ENCODE results near the gene TMEM126B.
"Not testable (repeated sequence)": the region's sequence is repeated elsewhere in the genome, so short reads cannot be mapped to it uniquely, and the experiment has no call there.

TMEM126B gene

GRCh38 chr11:85620256-85620655 is 8.1 kb upstream of the TMEM126B start:
- Mint-ChIP-seq H3K4me3 (no peak overlapping the region), H3K9me3 (no peaks in the 10 kb centered on the region), H3K27ac (no peak overlapping the region), H3K36me3 (peaks cover 0 to 6% of the 10 kb centered on the region in 2 donors), H3K4me1 (peaks cover 0 to 1% of the 10 kb centered on the region in 2 donors), H3K27me3 (peaks cover 0 to 5% of the 10 kb centered on the region in 2 donors)
- DNase-seq (no peak), ATAC-seq (replicated peaks) (no peak)

- H3K4me1 Mint-ChIP-seq = peaks cover 10 to 18% of the 10 kb centered on the region in 2 donors
- H3K27ac Mint-ChIP-seq = no peak overlapping the region
- no peaks in the 10 kb centered on the region for H3K9me3 Mint-ChIP-seq
- peak overlapping the region; percentile 96 to 98 for H3K4me3 Mint-ChIP-seq
- no peaks in the 10 kb centered on the region for H3K27me3 Mint-ChIP-seq
- H3K36me3 Mint-ChIP-seq = peaks cover 0 to under 1% of the 10 kb centered on the region in 2 donors
- DNase-seq (no peak), ATAC-seq (replicated peaks) (no peak)
Measured at GRCh38 chr11:85626496-85626895, 1.9 kb upstream of the TMEM126B start.

GRCh38 chr11:85627332-85627997 is 928 bp upstream of the TMEM126B start, which contains the start of gene DLG2:
Gene DLG2, minus strand, starts transcription at chr11:85627344.
- peak within 1 kb of the TSS; percentile 96 to 98 for H3K4me3 Mint-ChIP-seq
- DNase-seq (no peak), ATAC-seq (replicated peaks) (peak; percentile 1 to 3)
- no peaks in the 10 kb centered on the region for H3K36me3 Mint-ChIP-seq
- peak within 1 kb of the TSS; percentile 95 for H3K27ac Mint-ChIP-seq
- no peaks in the 10 kb centered on the region for H3K9me3 Mint-ChIP-seq
- H3K27me3 Mint-ChIP-seq = no peaks in the 10 kb centered on the region
- peaks cover 10 to 18% of the 10 kb centered on the region in 2 donors for H3K4me1 Mint-ChIP-seq

GRCh38 chr11:85628771-85629341 is 463 bp downstream of the TMEM126B start:
- DNase-seq (no peak), ATAC-seq (replicated peaks) (peak; percentile 5 to 16)
- peak overlapping the region; percentile 96 to 98 for H3K4me3 Mint-ChIP-seq
- H3K27ac Mint-ChIP-seq = peak overlapping the region; percentile 95
- no peaks in the 10 kb centered on the region for H3K36me3 Mint-ChIP-seq
- no peaks in the 10 kb centered on the region for H3K27me3 Mint-ChIP-seq
- peaks cover 10 to 18% of the 10 kb centered on the region in 2 donors for H3K4me1 Mint-ChIP-seq
- no peaks in the 10 kb centered on the region for H3K9me3 Mint-ChIP-seq

GRCh38 chr11:85634747-85635146 is 6.4 kb downstream of the TMEM126B start:
- no peak for ATAC-seq (replicated peaks)
- Mint-ChIP-seq H3K9me3 (no peaks in the 10 kb centered on the region), H3K27ac (no peak overlapping the region), H3K36me3 (peaks cover 19 to 35% of the 10 kb centered on the region in 2 donors), H3K27me3 (no peaks in the 10 kb centered on the region), H3K4me3 (no peak overlapping the region), H3K4me1 (no peaks in the 10 kb centered on the region)
- no peak for DNase-seq

GRCh38 chr11:85643191-85643614 is 14.8 kb downstream of the TMEM126B start:
- Mint-ChIP-seq H3K27me3 (peaks cover 21 to 26% of the 10 kb centered on the region in 2 donors), H3K4me3 (no peak overlapping the region), H3K36me3 (peaks cover 20 to 23% of the 10 kb centered on the region in 2 donors), H3K27ac (no peak overlapping the region), H3K9me3 (no peaks in the 10 kb centered on the region), H3K4me1 (no peaks in the 10 kb centered on the region)
- DNase-seq (no peak), ATAC-seq (replicated peaks) (no peak)

- Mint-ChIP-seq H3K27me3 (peaks cover 17 to 24% of the 10 kb centered on the region in 2 donors), H3K9me3 (no peaks in the 10 kb centered on the region), H3K36me3 (peaks cover 0 to 14% of the 10 kb centered on the region in 2 donors), H3K27ac (peak overlapping the region; percentile 95), H3K4me1 (peaks cover 6 to 25% of the 10 kb centered on the region in 2 donors), H3K4me3 (peak overlapping the region; percentile 87 to 96)
- DNase-seq (no peak), ATAC-seq (replicated peaks) (peak; percentile 10 to 17)
Measured at GRCh38 chr11:85647078-85647477, 18.7 kb downstream of the TMEM126B start.

GRCh38 chr11:85647604-85648299 is 19.4 kb downstream of the TMEM126B start, which contains the start of gene TMEM126A:
Gene TMEM126A, plus strand, starts transcription at chr11:85647967. Its CDS starts 2,289 bp downstream, at chr11:85650256.
- Mint-ChIP-seq H3K9me3 (no peaks in the 10 kb centered on the region), H3K27me3 (peaks cover 17 to 18% of the 10 kb centered on the region in 2 donors), H3K4me1 (peaks cover 9 to 30% of the 10 kb centered on the region in 2 donors), H3K27ac (peak within 1 kb of the TSS; percentile 95), H3K4me3 (peak within 1 kb of the TSS; percentile 87 to 96), H3K36me3 (peaks cover 0 to 14% of the 10 kb centered on the region in 2 donors)
- ATAC-seq (replicated peaks) = peak; percentile 98 to 99
- DNase-seq = peak; percentile 86

GRCh38 chr11:85651118-85651517 is 22.7 kb downstream of the TMEM126B start:
- no peaks in the 10 kb centered on the region for H3K27me3 Mint-ChIP-seq
- no peak overlapping the region for H3K4me3 Mint-ChIP-seq
- DNase-seq = no peak
- ATAC-seq (replicated peaks) = no peak
- no peaks in the 10 kb centered on the region for H3K9me3 Mint-ChIP-seq
- peak overlapping the region; percentile 52 for H3K27ac Mint-ChIP-seq
- peaks cover 0 to 14% of the 10 kb centered on the region in 2 donors for H3K36me3 Mint-ChIP-seq
- peaks cover 11 to 41% of the 10 kb centered on the region in 2 donors for H3K4me1 Mint-ChIP-seq

GRCh38 chr11:85652786-85653447 is 24.5 kb downstream of the TMEM126B start:
- Mint-ChIP-seq H3K36me3 (peaks cover 5 to 18% of the 10 kb centered on the region in 2 donors), H3K4me3 (no peak overlapping the region), H3K27ac (no peak overlapping the region), H3K27me3 (no peaks in the 10 kb centered on the region), H3K9me3 (no peaks in the 10 kb centered on the region), H3K4me1 (peaks cover 13 to 47% of the 10 kb centered on the region in 2 donors)
- DNase-seq = no peak
- no peak for ATAC-seq (replicated peaks)

- not testable (repeated sequence) for H3K27me3 Mint-ChIP-seq; H3K4me3 Mint-ChIP-seq; ATAC-seq (replicated peaks); H3K9me3 Mint-ChIP-seq; DNase-seq; H3K27ac Mint-ChIP-seq
- H3K4me1 Mint-ChIP-seq = peaks cover 11 to 42% of the 10 kb centered on the region in 2 donors
- H3K36me3 Mint-ChIP-seq = peaks cover 5 to 18% of the 10 kb centered on the region in 2 donors
Measured at GRCh38 chr11:85654343-85654742, 25.9 kb downstream of the TMEM126B start.

- H3K36me3 Mint-ChIP-seq = peaks cover 15 to 21% of the 10 kb centered on the region in 2 donors
- DNase-seq = no peak
- no peak for ATAC-seq (replicated peaks)
Measured at GRCh38 chr11:85656777-85657176, 28.4 kb downstream of the TMEM126B start.

GRCh38 chr11:85658180-85658579 is 29.8 kb downstream of the TMEM126B start:
- ATAC-seq (replicated peaks) = no peak
- no peaks in the 10 kb centered on the region for H3K27me3 Mint-ChIP-seq
- H3K4me1 Mint-ChIP-seq = peaks cover 14 to 38% of the 10 kb centered on the region in 2 donors
- H3K27ac Mint-ChIP-seq = no peak overlapping the region
- peaks cover 19 to 23% of the 10 kb centered on the region in 2 donors for H3K36me3 Mint-ChIP-seq
- H3K4me3 Mint-ChIP-seq = no peak overlapping the region
- H3K9me3 Mint-ChIP-seq = no peaks in the 10 kb centered on the region
- DNase-seq = no peak

More at GRCh38 chr11:85656777-85657176, 28.4 kb downstream of the TMEM126B start:
- H3K27me3 Mint-ChIP-seq = no peaks in the 10 kb centered on the region
- H3K4me1 Mint-ChIP-seq = peaks cover 15 to 45% of the 10 kb centered on the region in 2 donors
- no peak overlapping the region for H3K27ac Mint-ChIP-seq
- no peak overlapping the region for H3K4me3 Mint-ChIP-seq
- H3K9me3 Mint-ChIP-seq = no peaks in the 10 kb centered on the region
